HepG2 (cell line): ENCODE results near the gene SMAD7. TPM values are rescaled to one million over a fixed set of nuclear protein-coding genes. Genes with fewer than 3 reads are reported as not detected.

Experiments used
- CTCF ChIP-seq: sonication (generic); formaldehyde crosslinking; IDR thresholded peaks from 2 replicates; pipeline ENCODE4 v1.5.0; 2020; ENCODE audit warnings: mild to moderate bottlenecking, missing genetic modification reagents, moderate library complexity
- DMAP1 ChIP-seq: IDR thresholded peaks from 2 replicates; pipeline ENCODE4 v1.6.1; 2016
- FOXJ3 ChIP-seq: sonication (generic); formaldehyde crosslinking; IDR thresholded peaks from 2 replicates; pipeline ENCODE4 v1.4.0; 2020; ENCODE audit warnings: missing genetic modification reagents, mild to moderate bottlenecking, borderline replicate concordance
- FOXK2 ChIP-seq: fragments of 450-650 bp; IDR thresholded peaks from 2 replicates; pipeline ENCODE4 v1.6.1; 2016
- GABPA ChIP-seq, 2 experiments: IDR thresholded peaks; 2 replicates each; pipeline ENCODE4 v1.6.1; 2011 to 2016; ENCODE audit warnings: low read depth in 2 of 2, low read length in 1 of 2, missing biosample characterization in 1 of 2, missing genetic modification characterization in 1 of 2
- HNF1B ChIP-seq: sonication (generic); formaldehyde crosslinking; IDR thresholded peaks from 2 replicates; pipeline ENCODE4 v1.5.1; 2020; ENCODE audit warnings: mild to moderate bottlenecking, moderate library complexity, missing genetic modification reagents
- KDM3A ChIP-seq: IDR thresholded peaks from 2 replicates; pipeline ENCODE4 v1.6.1; 2018; ENCODE audit warnings: low read depth, missing compliant biosample characterization
- MED8 ChIP-seq: sonication (generic); formaldehyde crosslinking; IDR thresholded peaks from 2 replicates; pipeline ENCODE4 v1.8.1; 2023; ENCODE audit warnings: mild to moderate bottlenecking, missing genetic modification reagents; ENCODE audit not compliant: insufficient replicate concordance
- PITX1 ChIP-seq: sonication (generic); formaldehyde crosslinking; IDR thresholded peaks from 2 replicates; pipeline ENCODE4 v1.5.1; 2020; ENCODE audit warnings: mild to moderate bottlenecking, missing genetic modification reagents
- RFX3 ChIP-seq: IDR thresholded peaks from 2 replicates; pipeline ENCODE4 v1.6.1; 2016; ENCODE audit warnings: missing biosample characterization, missing genetic modification reagents
- SNAI1 ChIP-seq: sonication (generic); formaldehyde crosslinking; IDR thresholded peaks from 2 replicates; pipeline ENCODE4 v1.5.0; 2020; ENCODE audit warnings: mild to moderate bottlenecking, missing genetic modification reagents, borderline replicate concordance
- SNAPC2 ChIP-seq: sonication (generic); formaldehyde crosslinking; IDR thresholded peaks from 2 replicates; pipeline ENCODE4 v1.8.1; 2022; ENCODE audit warnings: mild to moderate bottlenecking, missing genetic modification reagents
- ZNF12 ChIP-seq: sonication (generic); formaldehyde crosslinking; IDR thresholded peaks from 2 replicates; pipeline ENCODE4 v1.5.0; 2020; ENCODE audit warnings: missing genetic modification reagents
- ZNF230 ChIP-seq: sonication (generic); formaldehyde crosslinking; IDR thresholded peaks from 2 replicates; pipeline ENCODE4 v1.4.0; 2020; ENCODE audit warnings: mild to moderate bottlenecking, missing genetic modification reagents
- ZNF251 ChIP-seq: sonication (generic); formaldehyde crosslinking; IDR thresholded peaks from 2 replicates; pipeline ENCODE4 v1.9.0; 2021; ENCODE audit warnings: mild to moderate bottlenecking, missing genetic modification reagents
- ZNF253 ChIP-seq: sonication (generic); formaldehyde crosslinking; IDR thresholded peaks from 2 replicates; pipeline ENCODE4 v1.8.0; 2022; ENCODE audit warnings: mild to moderate bottlenecking, missing genetic modification reagents, borderline replicate concordance
- ZNF333 ChIP-seq: sonication (generic); formaldehyde crosslinking; IDR thresholded peaks from 2 replicates; pipeline ENCODE4 v1.4.0; 2020; ENCODE audit warnings: mild to moderate bottlenecking, missing genetic modification reagents, borderline replicate concordance
- ZNF614 ChIP-seq: IDR thresholded peaks from 2 replicates; pipeline ENCODE4 v1.6.1; 2018; ENCODE audit warnings: missing biosample characterization, missing genetic modification reagents, inconsistent platforms, borderline replicate concordance
- ZNF781 ChIP-seq: sonication (generic); formaldehyde crosslinking; IDR thresholded peaks from 2 replicates; pipeline ENCODE4 v1.5.1; 2020; ENCODE audit warnings: borderline replicate concordance, mild to moderate bottlenecking, missing genetic modification reagents; ENCODE audit errors: not compliant biosample characterization
- polyA plus RNA-seq, 8 experiments: library from polyadenylated mRNA; depleted of rRNA in 3 of 8; stranded (reverse) in 7 of 8; unstranded in 1 of 8; fragments of >200 nt; fragmentation: Illumina TruSeq in 4 of 8; extraction: Trizol in 4 of 8; gene quantifications; 2 replicates each; pipeline versions ENCODE4 v1.2.1 to v1.2.3, GENCODE V29; 2011 to 2016; ENCODE audit warnings: low read depth in 4 of 8, missing spikeins in 1 of 8, mixed read lengths in 1 of 8; ENCODE audit not compliant: insufficient read depth in 1 of 8
- total RNA-seq, 5 experiments: library from RNA; depleted of rRNA; stranded (reverse); fragments of >200 nt; fragmentation: Illumina TruSeq; extraction: Trizol; gene quantifications; 2 replicates each; pipeline ENCODE4 v1.2.3, GENCODE V29; 2016; ENCODE audit warnings: low read depth in 1 of 5
- TF ChIP-seq, protein P1 (sequence below): sonication (generic); formaldehyde crosslinking; IDR thresholded peaks from 2 replicates; pipeline ENCODE4 v1.8.1; 2022; ENCODE audit warnings: low read depth, mild to moderate bottlenecking, missing genetic modification reagents

Gene SMAD7
- total and polyA plus RNA-seq, 2 of the 13 experiments (the other 11 are each of a cell fraction or from before 2014, with no cell fraction given), result 17.4 to 24.7 TPM

DNA sequence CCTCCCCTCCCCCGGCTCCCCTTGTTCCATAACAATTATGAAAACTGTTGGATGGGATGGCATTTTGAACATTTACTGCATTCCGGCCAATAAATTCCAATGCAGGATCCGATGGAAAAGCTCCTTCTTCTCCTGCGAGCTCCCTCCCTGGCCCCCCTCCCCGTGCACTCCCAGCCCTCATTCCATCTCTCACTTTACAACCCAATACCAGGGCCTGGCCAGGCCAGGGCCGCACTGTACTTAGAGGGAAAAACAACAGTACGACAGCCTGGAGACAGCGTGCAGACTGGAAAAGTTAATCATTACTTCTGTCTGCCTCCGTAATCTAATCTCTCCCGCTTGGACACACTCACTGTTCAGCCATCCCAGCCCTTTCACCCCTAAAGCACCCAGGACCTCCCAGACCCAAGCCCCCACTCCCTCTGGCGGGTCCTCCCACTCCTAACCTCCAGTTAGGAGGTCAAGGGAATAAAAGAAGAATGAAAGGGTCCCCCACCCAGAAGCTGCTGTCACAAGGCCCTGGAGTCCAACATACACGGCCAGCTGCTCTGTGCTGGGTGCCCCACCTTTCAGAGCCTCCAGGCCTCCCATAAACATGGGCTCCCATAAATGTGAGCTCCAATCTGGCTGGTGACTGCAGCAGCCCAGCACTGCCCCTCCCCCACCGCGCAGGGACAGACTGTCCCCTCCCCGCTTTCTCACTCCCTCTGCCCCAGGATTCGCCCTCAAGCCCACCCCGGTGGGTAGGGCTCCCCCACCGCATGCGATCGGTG lies 20.6 kb downstream of the SMAD7 start (continued):
- TF ChIP-seq RFX3, result no peak
- no peak for TF ChIP-seq KDM3A (CRISPR knock-in tag)
- no peak for TF ChIP-seq ZNF251
- peak; percentile 73 for TF ChIP-seq DMAP1 (CRISPR knock-in tag)
- TF ChIP-seq, protein P1, sequence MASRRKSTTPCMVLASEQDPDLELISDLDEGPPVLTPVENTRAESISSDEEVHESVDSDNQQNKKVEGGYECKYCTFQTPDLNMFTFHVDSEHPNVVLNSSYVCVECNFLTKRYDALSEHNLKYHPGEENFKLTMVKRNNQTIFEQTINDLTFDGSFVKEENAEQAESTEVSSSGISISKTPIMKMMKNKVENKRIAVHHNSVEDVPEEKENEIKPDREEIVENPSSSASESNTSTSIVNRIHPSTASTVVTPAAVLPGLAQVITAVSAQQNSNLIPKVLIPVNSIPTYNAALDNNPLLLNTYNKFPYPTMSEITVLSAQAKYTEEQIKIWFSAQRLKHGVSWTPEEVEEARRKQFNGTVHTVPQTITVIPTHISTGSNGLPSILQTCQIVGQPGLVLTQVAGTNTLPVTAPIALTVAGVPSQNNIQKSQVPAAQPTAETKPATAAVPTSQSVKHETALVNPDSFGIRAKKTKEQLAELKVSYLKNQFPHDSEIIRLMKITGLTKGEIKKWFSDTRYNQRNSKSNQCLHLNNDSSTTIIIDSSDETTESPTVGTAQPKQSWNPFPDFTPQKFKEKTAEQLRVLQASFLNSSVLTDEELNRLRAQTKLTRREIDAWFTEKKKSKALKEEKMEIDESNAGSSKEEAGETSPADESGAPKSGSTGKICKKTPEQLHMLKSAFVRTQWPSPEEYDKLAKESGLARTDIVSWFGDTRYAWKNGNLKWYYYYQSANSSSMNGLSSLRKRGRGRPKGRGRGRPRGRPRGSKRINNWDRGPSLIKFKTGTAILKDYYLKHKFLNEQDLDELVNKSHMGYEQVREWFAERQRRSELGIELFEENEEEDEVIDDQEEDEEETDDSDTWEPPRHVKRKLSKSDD (CRISPR knock-in tag), result no peak
- TF ChIP-seq SNAI1 (CRISPR knock-in tag), result no peak
- 0 out of 2 replicates have a peak, but pooled peaks have one; percentile 10 for TF ChIP-seq ZNF230 (CRISPR knock-in tag)
- peak; percentile 7; the same call in 1 of the 2 replicates for TF ChIP-seq ZNF12 (CRISPR knock-in tag)
- no peak for TF ChIP-seq ZNF614 (CRISPR knock-in tag)
- TF ChIP-seq GABPA (IDR thresholded peaks at IDR 0.05; ENCODE audit: low read depth, low read length), result no peak
- peak; percentile 20; the same call in 1 of the 2 replicates for TF ChIP-seq GABPA (CRISPR knock-in tag; IDR thresholded peaks at IDR 0.05; ENCODE audit: low read depth)
- peak; percentile 16; the same call in 1 of the 2 replicates for TF ChIP-seq CTCF (CRISPR knock-in tag)
- TF ChIP-seq MED8 (CRISPR knock-in tag), result peak; percentile 66
- peak; percentile 99 for TF ChIP-seq HNF1B
- peak; percentile 10; the same call in 1 of the 2 replicates for TF ChIP-seq FOXK2
- TF ChIP-seq ZNF781 (CRISPR knock-in tag), result no peak
- no peak for TF ChIP-seq ZNF333
- no peak for TF ChIP-seq ZNF253 (CRISPR knock-in tag)
- no peak for TF ChIP-seq SNAPC2 (CRISPR knock-in tag)
- TF ChIP-seq PITX1, result peak; percentile 88
- peak; percentile 47; the same call in 1 of the 2 replicates for TF ChIP-seq FOXJ3 (CRISPR knock-in tag)
